Keratinocyte (primary cell): ENCODE data around the gene MRTFA.

Experiments
- EZH2 ChIP-seq: IDR thresholded peaks from one replicate; pipeline ENCODE4 v1.6.1; 2012; ENCODE audit warnings: inconsistent platforms, mild to moderate bottlenecking, low read length, moderate library complexity
- TF ChIP-seq, protein P1 (sequence below), 3 experiments: IDR thresholded peaks in 1 of 3; conservative IDR thresholded peaks in 1 of 3; optimal IDR thresholded peaks in 1 of 3; 2 replicates in 2 of 3; 3 replicates in 1 of 3; pipeline versions ENCODE3 to v1.5.1; 2011; ENCODE audit warnings: low read length in 3 of 3, mild to moderate bottlenecking in 3 of 3, moderate library complexity in 2 of 3, control low read depth in 1 of 3, inconsistent platforms in 1 of 3; ENCODE audit not compliant: insufficient read depth in 2 of 3; ENCODE audit errors: extremely low read depth in 1 of 3

DNA sequence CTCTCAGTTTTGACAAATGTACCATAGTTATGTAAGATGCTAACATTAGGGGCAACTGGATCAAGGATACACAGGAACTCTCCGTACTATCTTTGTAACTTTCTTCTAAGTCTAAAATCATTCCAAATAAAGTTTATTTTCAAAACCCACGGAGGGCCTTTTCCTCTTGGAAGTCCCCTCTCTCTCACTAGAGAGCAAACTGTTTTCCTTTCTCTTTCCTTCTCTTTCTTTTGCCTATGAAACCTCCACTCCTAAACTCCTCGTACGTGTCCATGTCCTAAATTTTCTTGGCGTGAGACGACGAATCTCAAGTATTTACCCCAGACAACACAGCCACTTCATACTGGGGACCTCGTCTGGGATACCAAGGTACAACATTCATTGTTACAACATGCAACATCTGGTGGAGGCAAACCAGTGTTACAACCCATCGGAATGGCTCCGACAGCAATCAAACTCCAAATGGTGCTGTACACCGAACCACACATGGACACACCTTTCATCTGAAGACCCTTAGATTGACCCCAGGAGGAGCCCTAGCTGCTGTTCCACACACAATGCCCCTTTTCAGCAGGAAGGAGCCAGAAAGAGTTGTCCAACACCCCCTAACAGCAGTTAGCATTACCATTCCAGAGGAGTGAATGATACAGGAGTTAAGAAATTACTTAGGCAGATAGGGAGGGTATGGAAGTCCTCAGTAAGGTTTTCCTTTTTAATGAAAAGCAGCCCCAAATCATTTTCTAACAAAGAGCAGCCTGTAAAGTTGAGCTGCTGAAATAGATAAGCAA, 158.0 kb downstream of the MRTFA start:
- TF ChIP-seq, protein P1, sequence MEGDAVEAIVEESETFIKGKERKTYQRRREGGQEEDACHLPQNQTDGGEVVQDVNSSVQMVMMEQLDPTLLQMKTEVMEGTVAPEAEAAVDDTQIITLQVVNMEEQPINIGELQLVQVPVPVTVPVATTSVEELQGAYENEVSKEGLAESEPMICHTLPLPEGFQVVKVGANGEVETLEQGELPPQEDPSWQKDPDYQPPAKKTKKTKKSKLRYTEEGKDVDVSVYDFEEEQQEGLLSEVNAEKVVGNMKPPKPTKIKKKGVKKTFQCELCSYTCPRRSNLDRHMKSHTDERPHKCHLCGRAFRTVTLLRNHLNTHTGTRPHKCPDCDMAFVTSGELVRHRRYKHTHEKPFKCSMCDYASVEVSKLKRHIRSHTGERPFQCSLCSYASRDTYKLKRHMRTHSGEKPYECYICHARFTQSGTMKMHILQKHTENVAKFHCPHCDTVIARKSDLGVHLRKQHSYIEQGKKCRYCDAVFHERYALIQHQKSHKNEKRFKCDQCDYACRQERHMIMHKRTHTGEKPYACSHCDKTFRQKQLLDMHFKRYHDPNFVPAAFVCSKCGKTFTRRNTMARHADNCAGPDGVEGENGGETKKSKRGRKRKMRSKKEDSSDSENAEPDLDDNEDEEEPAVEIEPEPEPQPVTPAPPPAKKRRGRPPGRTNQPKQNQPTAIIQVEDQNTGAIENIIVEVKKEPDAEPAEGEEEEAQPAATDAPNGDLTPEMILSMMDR (optimal IDR thresholded peaks at IDR 0.05 in 1 of 3, IDR thresholded peaks at IDR 0.05 in 1 of 3, conservative IDR thresholded peaks at IDR 0.05 in 1 of 3; ENCODE audit: extremely low read depth in 1 of 3, insufficient read depth in 2 of 3, low read length in 3 of 3), result no peak
- TF ChIP-seq EZH2, result no peak
